Loucy (cell line): Measurements from ENCODE around the gene NFATC4.

Experiments
- H2AFZ ChIP-seq: fragments of 200-600 bp; sonication (generic); 2 replicates; pipeline ENCODE4 v1.6.0; 2016; ENCODE audit warnings: antibody characterized with exemption, mild to moderate bottlenecking, low read length, moderate library complexity
- H3F3A ChIP-seq: fragments of 200-600 bp; 2 replicates; pipeline ENCODE4 v1.6.0; 2016; ENCODE audit warnings: antibody characterized with exemption, low read depth, mild to moderate bottlenecking
- H3K27me3 ChIP-seq: fragments of 200-600 bp; sonication (generic); 2 replicates; pipeline ENCODE4 v1.6.1; 2014; ENCODE audit warnings: low read length, mild to moderate bottlenecking; ENCODE audit not compliant: insufficient read depth, poor library complexity, severe bottlenecking
- H3K36me3 ChIP-seq: fragments of 200-600 bp; sonication (generic); 2 replicates; pipeline ENCODE4 v1.6.1; 2016; ENCODE audit warnings: low read length; ENCODE audit not compliant: insufficient read depth
- H3K4me1 ChIP-seq: fragments of 200-600 bp; sonication (generic); 2 replicates; pipeline ENCODE4 v1.5.1; 2014; ENCODE audit warnings: low read length, mild to moderate bottlenecking; ENCODE audit not compliant: insufficient read depth, poor library complexity, severe bottlenecking
- H3K4me2 ChIP-seq: fragments of 200-600 bp; sonication (generic); 2 replicates; pipeline ENCODE4 v1.6.0; 2014; ENCODE audit warnings: antibody characterized with exemption, low read length, low read depth, mild to moderate bottlenecking; ENCODE audit not compliant: poor library complexity, severe bottlenecking
- H3K4me3 ChIP-seq: fragments of 200-600 bp; sonication (generic); 2 replicates; pipeline ENCODE4 v1.5.1; 2014; ENCODE audit warnings: low read length, mild to moderate bottlenecking, mixed read lengths; ENCODE audit not compliant: poor library complexity, severe bottlenecking
- H3K79me2 ChIP-seq: fragments of 200-600 bp; sonication (generic); 2 replicates; pipeline ENCODE4 v1.6.1; 2014; ENCODE audit warnings: low read length; ENCODE audit not compliant: insufficient read depth
- H3K9ac ChIP-seq: fragments of 200-600 bp; sonication (generic); 2 replicates; pipeline ENCODE4 v1.6.0; 2014; ENCODE audit warnings: mild to moderate bottlenecking, low read depth, low read length, moderate library complexity; ENCODE audit not compliant: poor library complexity, severe bottlenecking
- H3K9me2 ChIP-seq: fragments of 200-600 bp; sonication (generic); replicated peaks from 2 replicates; pipeline ENCODE4 v1.6.1; 2016; ENCODE audit warnings: low read depth, low read length, mixed read lengths
- H3K9me3 ChIP-seq: fragments of 200-600 bp; sonication (generic); 2 replicates; pipeline ENCODE4 v1.6.1; 2014; ENCODE audit warnings: mild to moderate bottlenecking, antibody characterized with exemption, low read length, low read depth; ENCODE audit not compliant: insufficient read depth
- H4K20me1 ChIP-seq: fragments of 200-600 bp; sonication (generic); 2 replicates; pipeline ENCODE4 v1.6.0; 2014; ENCODE audit warnings: antibody characterized with exemption, low read length, mild to moderate bottlenecking; ENCODE audit not compliant: insufficient read depth, poor library complexity, severe bottlenecking
- CTCF ChIP-seq: fragments of 200-600 bp; sonication (generic); conservative IDR thresholded peaks from 2 replicates; pipeline ENCODE4 v1.5.1; 2014; ENCODE audit warnings: mild to moderate bottlenecking, antibody characterized with exemption, low read length
- EZH2phosphoT487 ChIP-seq: fragments of 200-600 bp; IDR thresholded peaks from 2 replicates; pipeline ENCODE4 v1.6.1; 2018; ENCODE audit warnings: antibody characterized with exemption, mild to moderate bottlenecking, moderate library complexity, borderline replicate concordance

The NFATC4 gene

GRCh38 chr14:24323341-24323740 lies 44.6 kb upstream of the NFATC4 start:
- 0 out of 2 replicates have a peak, but pooled peaks cover 3% of the 10 kb centered on the region for H3F3A ChIP-seq
- H3K9ac ChIP-seq: no peak overlapping the region
- H3K9me3 ChIP-seq: no peaks in the 10 kb centered on the region
- no peaks in the 10 kb centered on the region for H3K9me2 ChIP-seq
- peaks cover 26% of the 10 kb centered on the region for H3K4me1 ChIP-seq
- H3K27me3 ChIP-seq: no peaks in the 10 kb centered on the region
- no peaks in the 10 kb centered on the region for H4K20me1 ChIP-seq
- no peak overlapping the region for H3K4me2 ChIP-seq
- no peaks in the 10 kb centered on the region for H3K36me3 ChIP-seq
- no peaks in the 10 kb centered on the region for H3K79me2 ChIP-seq
- no peak overlapping the region for H3K4me3 ChIP-seq
- TF ChIP-seq CTCF (no peak), EZH2phosphoT487 (no peak)
- H2AFZ ChIP-seq: no peak overlapping the region

GRCh38 chr14:24324024-24324423 lies 44.0 kb upstream of the NFATC4 start:
- TF ChIP-seq EZH2phosphoT487: no peak
- no peak for TF ChIP-seq CTCF
- no peak overlapping the region for H3K9ac ChIP-seq
- H3K27me3 ChIP-seq: no peaks in the 10 kb centered on the region
- H3F3A ChIP-seq: 0 out of 2 replicates have a peak, but pooled peaks cover 3% of the 10 kb centered on the region
- no peaks in the 10 kb centered on the region for H3K36me3 ChIP-seq
- no peaks in the 10 kb centered on the region for H4K20me1 ChIP-seq
- peaks cover 31% of the 10 kb centered on the region for H3K4me1 ChIP-seq
- H3K9me2 ChIP-seq: no peaks in the 10 kb centered on the region
- no peak overlapping the region for H2AFZ ChIP-seq
- no peak overlapping the region for H3K4me3 ChIP-seq
- no peak overlapping the region for H3K4me2 ChIP-seq
- no peaks in the 10 kb centered on the region for H3K9me3 ChIP-seq
- no peaks in the 10 kb centered on the region for H3K79me2 ChIP-seq

GRCh38 chr14:24325041-24325530 lies 42.9 kb upstream of the NFATC4 start:
- Histone ChIP-seq H3K4me2 (no peak overlapping the region), H3K4me1 (peaks cover 38% of the 10 kb centered on the region), H3K79me2 (no peaks in the 10 kb centered on the region), H2AFZ (no peak overlapping the region), H3F3A (0 out of 2 replicates have a peak, but pooled peaks cover 3% of the 10 kb centered on the region), H3K9me2 (no peaks in the 10 kb centered on the region), H3K27me3 (no peaks in the 10 kb centered on the region), H4K20me1 (no peaks in the 10 kb centered on the region), H3K36me3 (no peaks in the 10 kb centered on the region), H3K4me3 (no peak overlapping the region), H3K9me3 (no peaks in the 10 kb centered on the region), H3K9ac (no peak overlapping the region)
- TF ChIP-seq CTCF (no peak), EZH2phosphoT487 (no peak)
